Gastroesophageal sphincter (tissue), 4 donors: Measurements from ENCODE around the gene THSD4. TPM values are rescaled to one million over a fixed set of nuclear protein-coding genes. Genes with fewer than 3 reads are reported as not detected.

Experiments
- ATAC-seq: fragments of 150-250 bp; one replicate; pipeline ENCODE4 v1.9.1; 2016; ENCODE audit warnings: mild to moderate bottlenecking, moderate library complexity
- H3K27ac ChIP-seq, 4 donors: fragments of 200-600 bp; sonication (generic) in 3 of 4; 1 replicate in 3 of 4; 2 replicates in 1 of 4; pipeline ENCODE4 v1.5.1; 2016 to 2019
- H3K27me3 ChIP-seq: fragments of 200-600 bp; sonication (generic); one replicate; pipeline ENCODE4 v1.5.1; 2019
- H3K36me3 ChIP-seq, 2 donors: fragments of 200-600 bp; sonication (generic); one replicate each; pipeline ENCODE4 v1.5.1; 2019; ENCODE audit warnings: control low read depth in 1 of 2
- H3K4me1 ChIP-seq, 3 donors: fragments of 200-600 bp; sonication (generic); 1 replicate in 2 of 3; 2 replicates in 1 of 3; pipeline ENCODE4 v1.5.1; 2016 to 2019; ENCODE audit warnings: control low read depth in 2 of 3
- H3K4me3 ChIP-seq, 2 donors: fragments of 200-600 bp; sonication (generic); one replicate each; pipeline ENCODE4 v1.5.1; 2019; ENCODE audit warnings: mild to moderate bottlenecking in 1 of 2, moderate library complexity in 1 of 2
- H3K9me3 ChIP-seq, 3 donors: fragments of 200-600 bp; sonication (generic); one replicate each; pipeline ENCODE4 v1.5.1; 2017 to 2019; ENCODE audit warnings: control low read depth in 2 of 3
- EP300 ChIP-seq: sonication (generic); formaldehyde crosslinking; IDR thresholded peaks from one replicate; pipeline ENCODE4 v1.6.1; 2017; ENCODE audit warnings: antibody characterized with exemption, mild to moderate bottlenecking
- POLR2A ChIP-seq, 2 donors: fragments of 450-650 bp; IDR thresholded peaks; one replicate each; pipeline ENCODE4 v1.6.1; 2017; ENCODE audit warnings: antibody characterized with exemption in 2 of 2, mild to moderate bottlenecking in 2 of 2, moderate library complexity in 1 of 2
- POLR2AphosphoS5 ChIP-seq: sonication (generic); formaldehyde crosslinking; IDR thresholded peaks from one replicate; pipeline ENCODE4 v1.6.1; 2017; ENCODE audit warnings: antibody characterized with exemption
- WGBS, 2 donors: methylation state at CpG; one replicate each; pipeline ENCODE4 v1.1.5; 2018; ENCODE audit warnings: low coverage in 1 of 2; 5-methylcytosine and 5-hydroxymethylcytosine counted together
- total RNA-seq, 4 donors: library from RNA; depleted of rRNA; stranded (reverse); fragments of >200 nt; gene quantifications; one replicate each; pipeline ENCODE4 v1.1.0, GENCODE V29; 2016
- TF ChIP-seq, protein P1 (sequence below), 4 experiments: fragments of 200-600 bp in 2 of 4; fragments of 450-650 bp in 2 of 4; sonication (generic) in 1 of 4; IDR thresholded peaks; one replicate each; pipeline ENCODE4 v1.5.1; 2017 to 2019; ENCODE audit warnings: antibody characterized with exemption in 4 of 4, mild to moderate bottlenecking in 2 of 4, moderate library complexity in 2 of 4

The THSD4 gene
- total RNA-seq, 4 donors from 2014 or later: 4.6 to 28.5 (median 17.6) TPM

DNA sequence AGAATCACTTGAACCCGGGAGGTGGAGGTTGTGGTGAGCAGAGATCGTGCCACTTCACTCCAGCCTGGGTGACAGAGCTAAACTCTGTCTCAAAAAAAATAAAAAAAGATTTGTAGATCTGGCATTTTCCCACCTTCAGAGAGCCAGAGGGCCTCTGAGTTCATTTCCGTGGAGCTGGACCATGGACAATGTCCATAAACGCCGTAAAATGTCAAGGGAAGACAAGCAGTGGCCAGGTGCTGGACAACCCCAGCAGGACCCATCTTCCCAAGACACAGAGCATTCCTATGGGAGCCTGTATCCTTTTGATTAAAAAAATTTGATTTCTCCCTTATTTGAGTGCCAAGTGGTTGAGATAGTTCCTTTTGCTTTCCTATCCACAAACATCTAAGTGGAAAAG lies 627.7 kb downstream of the THSD4 start:
- H3K27ac ChIP-seq: no peak overlapping the region
- TF ChIP-seq POLR2AphosphoS5: no peak
- no peak for TF ChIP-seq EP300
- TF ChIP-seq, protein P1, sequence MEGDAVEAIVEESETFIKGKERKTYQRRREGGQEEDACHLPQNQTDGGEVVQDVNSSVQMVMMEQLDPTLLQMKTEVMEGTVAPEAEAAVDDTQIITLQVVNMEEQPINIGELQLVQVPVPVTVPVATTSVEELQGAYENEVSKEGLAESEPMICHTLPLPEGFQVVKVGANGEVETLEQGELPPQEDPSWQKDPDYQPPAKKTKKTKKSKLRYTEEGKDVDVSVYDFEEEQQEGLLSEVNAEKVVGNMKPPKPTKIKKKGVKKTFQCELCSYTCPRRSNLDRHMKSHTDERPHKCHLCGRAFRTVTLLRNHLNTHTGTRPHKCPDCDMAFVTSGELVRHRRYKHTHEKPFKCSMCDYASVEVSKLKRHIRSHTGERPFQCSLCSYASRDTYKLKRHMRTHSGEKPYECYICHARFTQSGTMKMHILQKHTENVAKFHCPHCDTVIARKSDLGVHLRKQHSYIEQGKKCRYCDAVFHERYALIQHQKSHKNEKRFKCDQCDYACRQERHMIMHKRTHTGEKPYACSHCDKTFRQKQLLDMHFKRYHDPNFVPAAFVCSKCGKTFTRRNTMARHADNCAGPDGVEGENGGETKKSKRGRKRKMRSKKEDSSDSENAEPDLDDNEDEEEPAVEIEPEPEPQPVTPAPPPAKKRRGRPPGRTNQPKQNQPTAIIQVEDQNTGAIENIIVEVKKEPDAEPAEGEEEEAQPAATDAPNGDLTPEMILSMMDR (IDR thresholded peaks at IDR 0.05): no peak
- no peak for TF ChIP-seq POLR2A (IDR thresholded peaks at IDR 0.05)
- WGBS, 2 donors: 72 to 80% methylated on average over 3 of the region's 5 CpGs
- no peaks in the 10 kb centered on the region for H3K9me3 ChIP-seq
- no peak for ATAC-seq
- no peak overlapping the region for H3K4me3 ChIP-seq
- H3K4me1 ChIP-seq: no peaks in the 10 kb centered on the region
- H3K27me3 ChIP-seq: no peaks in the 10 kb centered on the region
- H3K36me3 ChIP-seq: peaks cover 0 to 8% of the 10 kb centered on the region in 2 donors

DNA sequence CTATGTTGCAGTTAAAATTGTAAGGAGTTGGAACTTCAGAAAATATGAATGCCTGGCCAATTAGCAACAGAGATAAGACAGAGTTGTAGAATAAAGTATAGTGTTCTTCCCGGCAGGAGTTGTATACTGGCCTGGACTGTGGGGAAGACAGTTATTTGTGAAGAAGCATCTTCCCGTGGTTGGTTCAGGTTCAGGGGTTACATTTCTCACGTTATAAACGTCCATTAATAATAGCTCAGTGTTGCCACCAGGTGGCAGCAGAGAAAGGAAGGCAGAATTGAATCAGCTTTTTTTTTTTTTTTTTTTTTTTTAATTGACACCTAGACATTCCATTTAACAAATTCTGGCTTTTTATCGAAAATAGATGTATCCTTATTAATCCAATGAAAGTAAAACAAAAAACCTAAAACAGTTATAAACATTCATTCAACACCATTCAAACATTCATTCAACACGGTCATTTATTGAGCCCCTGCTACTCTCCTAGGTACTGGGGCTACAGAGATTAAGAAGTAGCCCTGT lies 628.7 kb downstream of the THSD4 start:
- no peaks in the 10 kb centered on the region for H3K4me1 ChIP-seq
- 18 to 21% methylated on average over 6 of the region's 6 CpGs for WGBS, 2 donors
- TF ChIP-seq, protein P1 (IDR thresholded peaks at IDR 0.05): peak; percentile 65 to 81 (median 74)
- no peak for TF ChIP-seq EP300
- no peak for TF ChIP-seq POLR2A (IDR thresholded peaks at IDR 0.05)
- TF ChIP-seq POLR2AphosphoS5: no peak
- no peaks in the 10 kb centered on the region for H3K9me3 ChIP-seq
- H3K27me3 ChIP-seq: no peaks in the 10 kb centered on the region
- H3K4me3 ChIP-seq: no peak overlapping the region
- no peak overlapping the region for H3K27ac ChIP-seq
- no peak for ATAC-seq
- peaks cover 0 to 13% of the 10 kb centered on the region in 2 donors for H3K36me3 ChIP-seq

DNA sequence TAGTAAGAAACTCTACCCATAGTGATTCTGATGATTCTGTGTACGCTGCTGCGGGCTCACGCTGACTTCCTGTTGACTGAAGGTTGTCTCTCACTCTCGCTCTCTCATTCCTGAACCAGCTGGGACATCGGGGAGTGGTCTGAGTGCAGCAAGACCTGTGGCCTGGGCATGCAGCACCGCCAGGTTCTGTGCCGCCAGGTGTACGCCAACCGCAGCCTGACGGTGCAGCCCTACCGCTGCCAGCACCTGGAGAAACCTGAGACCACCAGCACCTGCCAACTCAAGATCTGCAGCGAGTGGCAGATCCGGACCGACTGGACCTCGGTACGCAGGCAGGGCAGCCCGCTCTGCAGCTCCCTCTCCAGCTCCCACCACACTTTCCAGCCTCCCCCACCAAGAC lies 631.4 kb downstream of the THSD4 start:
- Histone ChIP-seq H3K27ac (no peak overlapping the region), H3K27me3 (no peaks in the 10 kb centered on the region), H3K4me1 (no peaks in the 10 kb centered on the region), H3K36me3 (peaks cover 0 to 13% of the 10 kb centered on the region in 2 donors), H3K9me3 (no peaks in the 10 kb centered on the region), H3K4me3 (no peak overlapping the region)
- ATAC-seq: no peak
- TF ChIP-seq, protein P1 (IDR thresholded peaks at IDR 0.05): no peak
- TF ChIP-seq POLR2AphosphoS5 (no peak), EP300 (no peak), POLR2A (IDR thresholded peaks at IDR 0.05) (no peak)
- WGBS, 2 donors: 70% methylated on average over 2 of the region's 17 CpGs; no CpG with 5 or more reads in 1 of the 2 donors

DNA sequence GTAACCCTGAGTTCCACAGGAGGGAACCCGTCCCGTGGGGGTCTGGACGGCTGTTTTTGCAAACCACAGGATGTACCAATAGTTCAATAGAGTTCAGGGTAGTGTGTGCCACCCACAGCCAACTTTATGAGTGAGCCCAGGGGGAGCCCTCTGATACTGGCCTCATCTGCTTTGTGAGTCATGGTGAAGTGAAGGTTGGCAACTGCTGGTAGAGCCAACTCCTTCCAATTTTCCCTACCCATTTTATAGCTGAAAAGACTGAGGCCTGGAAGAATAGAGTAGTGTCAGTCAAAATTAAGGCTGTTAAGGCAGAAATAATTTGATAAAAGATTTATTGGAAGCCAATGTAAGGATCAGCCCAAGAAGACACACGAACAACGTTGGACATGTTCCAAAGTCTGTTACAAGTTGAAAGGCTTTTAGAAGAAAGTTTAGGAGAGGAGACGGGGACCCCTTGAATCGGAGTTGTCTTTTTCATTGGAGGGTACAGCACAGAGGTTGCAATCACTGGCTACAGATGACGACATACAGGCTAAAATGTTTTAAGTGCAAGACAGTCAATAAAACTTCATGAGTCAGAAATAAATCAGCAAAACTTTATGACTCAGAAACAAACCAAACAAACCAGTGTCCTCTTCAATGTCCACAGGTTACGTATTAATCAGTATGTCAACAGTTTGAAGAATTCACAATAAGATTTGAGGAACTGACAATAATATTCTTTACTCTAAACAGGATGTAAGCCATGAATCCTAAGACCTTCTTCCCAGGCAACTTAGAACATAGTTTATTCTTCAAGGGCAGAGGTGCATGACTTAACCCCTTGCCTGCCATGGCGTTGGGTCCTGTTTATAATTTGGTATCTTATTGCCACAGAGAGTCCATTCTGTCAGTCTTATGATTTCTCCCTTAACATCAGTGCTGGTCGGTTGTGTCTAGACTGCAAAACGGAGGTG lies 632.1 kb downstream of the THSD4 start:
- WGBS, 2 donors: 75 to 76% methylated on average over 6 to 9 of the region's 12 CpGs
- H3K27ac ChIP-seq: no peak overlapping the region
- H3K27me3 ChIP-seq: no peaks in the 10 kb centered on the region
- no peaks in the 10 kb centered on the region for H3K4me1 ChIP-seq
- no peak overlapping the region for H3K4me3 ChIP-seq
- no peak for ATAC-seq
- no peaks in the 10 kb centered on the region for H3K9me3 ChIP-seq
- peaks cover 0 to 13% of the 10 kb centered on the region in 2 donors for H3K36me3 ChIP-seq
- TF ChIP-seq POLR2A (IDR thresholded peaks at IDR 0.05) (no peak), POLR2AphosphoS5 (no peak), EP300 (no peak)
- TF ChIP-seq, protein P1 (IDR thresholded peaks at IDR 0.05): no peak
